GM19452 (cell line): ENCODE data around the gene CALM1.

Source experiments
- ATAC-seq: cut with Tn5 transposase; IDR thresholded peaks from one replicate; pipeline ENCODE4 v1.9.1; 2021; ENCODE audit not compliant: unreplicated experiment

CALM1 gene

DNA sequence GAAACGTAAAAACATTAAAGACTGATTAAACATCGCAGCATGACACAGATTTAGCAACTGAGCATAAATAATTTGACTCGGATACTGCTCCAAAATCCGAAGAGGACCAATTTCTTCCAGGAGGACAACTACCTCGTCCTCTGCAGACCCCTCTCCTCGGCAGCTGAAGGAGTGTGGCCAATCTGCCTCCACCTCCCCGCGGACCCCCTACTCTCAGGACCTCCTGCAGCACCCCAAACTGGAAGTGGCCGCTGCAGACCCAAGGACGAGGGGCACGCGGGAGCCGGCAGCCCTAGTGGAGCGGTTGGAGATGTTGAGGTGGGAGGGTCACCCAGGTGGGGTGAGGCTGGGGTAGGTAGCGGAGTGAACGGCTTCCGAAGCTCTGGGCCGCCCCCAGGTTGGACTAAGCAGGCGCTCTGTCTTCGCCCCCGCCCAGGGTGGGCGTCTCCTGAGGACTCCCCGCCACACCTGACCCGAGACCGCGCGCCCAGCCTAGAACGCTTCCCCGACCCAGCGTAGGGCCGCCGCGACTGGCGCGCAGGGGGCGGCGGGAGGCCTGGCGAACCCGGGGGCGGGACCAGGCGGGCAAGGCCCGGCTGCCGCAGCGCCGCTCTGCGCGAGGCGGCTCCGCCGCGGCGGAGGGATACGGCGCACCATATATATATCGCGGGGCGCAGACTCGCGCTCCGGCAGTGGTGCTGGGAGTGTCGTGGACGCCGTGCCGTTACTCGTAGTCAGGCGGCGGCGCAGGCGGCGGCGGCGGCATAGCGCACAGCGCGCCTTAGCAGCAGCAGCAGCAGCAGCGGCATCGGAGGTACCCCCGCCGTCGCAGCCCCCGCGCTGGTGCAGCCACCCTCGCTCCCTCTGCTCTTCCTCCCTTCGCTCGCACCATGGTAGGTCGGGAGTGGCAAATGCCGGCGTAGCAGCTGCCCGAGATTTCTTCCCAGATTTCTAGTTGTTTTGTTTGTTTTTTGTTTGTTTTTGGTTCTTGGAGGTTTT is at the start of gene CALM1:
CALM1 (plus strand) TSS at position 689 of the 999 bp plus-strand sequence; CDS start at position 891, 202 bp downstream.
- peak; percentile 65 for ATAC-seq

DNA sequence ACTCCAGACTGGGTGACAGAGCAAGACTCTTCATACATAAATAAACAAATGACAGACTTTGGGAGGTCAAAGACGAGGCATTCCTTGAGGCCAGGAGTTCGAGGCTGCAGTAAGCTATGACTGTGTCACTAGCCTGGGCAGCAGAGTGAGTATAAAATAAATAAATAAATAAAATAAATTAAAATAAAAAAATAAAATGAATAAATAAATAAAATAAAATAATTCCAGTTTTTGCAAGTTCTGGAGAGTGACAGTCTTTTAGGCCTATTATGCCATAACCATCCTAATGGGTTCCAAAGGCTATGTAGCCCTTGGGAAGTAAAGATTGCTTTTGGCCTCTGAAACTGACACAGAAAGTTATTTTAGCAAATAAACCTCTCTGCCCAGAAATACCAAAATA is 48.6 kb upstream of the CALM1 start:
- no peak for ATAC-seq

DNA sequence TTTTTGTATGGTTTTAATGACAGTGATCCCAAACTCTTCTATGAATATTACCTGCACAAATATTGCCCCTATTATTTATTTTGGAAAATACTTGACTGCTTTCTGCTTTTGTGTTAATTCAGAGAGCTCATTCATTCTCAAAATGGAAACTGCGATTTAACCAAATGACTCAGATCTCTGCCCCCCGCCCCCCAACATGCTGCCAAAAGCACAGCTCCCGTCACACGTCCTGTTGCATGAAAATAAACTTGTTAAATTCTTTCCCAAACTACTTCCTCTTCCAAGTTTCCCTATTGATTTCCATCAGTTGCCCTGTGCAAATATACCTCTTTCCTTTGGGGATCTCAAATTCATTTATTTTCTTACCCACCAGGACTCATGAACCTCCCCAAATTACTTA is 47.1 kb upstream of the CALM1 start:
- ATAC-seq: no peak

DNA sequence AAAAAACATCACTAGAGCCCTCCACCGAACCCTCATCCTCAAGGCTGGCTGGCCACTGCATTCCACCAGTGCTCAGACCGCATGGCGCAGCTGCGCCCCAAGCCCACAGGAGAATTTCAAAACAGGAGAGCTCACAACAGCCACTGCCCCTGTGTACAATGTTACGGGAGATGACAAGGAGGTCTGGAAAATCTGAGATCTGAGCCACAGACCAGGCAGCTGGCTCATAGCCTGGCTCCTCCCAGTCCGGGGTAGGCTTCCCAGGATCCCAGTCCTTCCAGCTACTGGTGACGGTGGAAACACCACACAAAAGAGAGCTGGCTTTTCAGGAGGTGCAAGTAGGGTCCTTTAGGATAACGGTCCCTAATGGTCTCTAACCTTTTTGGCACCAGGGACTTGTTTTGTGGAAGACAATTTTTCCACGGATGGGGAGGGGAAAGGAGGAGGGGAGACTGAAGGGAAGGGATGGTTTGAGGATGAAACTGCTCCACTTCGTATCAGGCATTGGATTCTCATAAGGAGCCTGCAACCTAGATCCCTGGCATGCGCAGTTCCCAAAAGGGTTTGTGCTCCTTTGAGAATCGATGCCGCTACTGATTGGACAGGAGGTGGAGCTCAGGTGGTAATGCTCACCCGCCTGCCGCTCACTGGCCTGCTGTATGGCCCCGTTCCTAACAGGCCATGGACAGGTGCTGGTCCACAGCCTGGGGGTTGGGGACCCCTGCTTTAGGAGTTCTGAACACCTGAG is 42.1 kb upstream of the CALM1 start:
- no peak for ATAC-seq

DNA sequence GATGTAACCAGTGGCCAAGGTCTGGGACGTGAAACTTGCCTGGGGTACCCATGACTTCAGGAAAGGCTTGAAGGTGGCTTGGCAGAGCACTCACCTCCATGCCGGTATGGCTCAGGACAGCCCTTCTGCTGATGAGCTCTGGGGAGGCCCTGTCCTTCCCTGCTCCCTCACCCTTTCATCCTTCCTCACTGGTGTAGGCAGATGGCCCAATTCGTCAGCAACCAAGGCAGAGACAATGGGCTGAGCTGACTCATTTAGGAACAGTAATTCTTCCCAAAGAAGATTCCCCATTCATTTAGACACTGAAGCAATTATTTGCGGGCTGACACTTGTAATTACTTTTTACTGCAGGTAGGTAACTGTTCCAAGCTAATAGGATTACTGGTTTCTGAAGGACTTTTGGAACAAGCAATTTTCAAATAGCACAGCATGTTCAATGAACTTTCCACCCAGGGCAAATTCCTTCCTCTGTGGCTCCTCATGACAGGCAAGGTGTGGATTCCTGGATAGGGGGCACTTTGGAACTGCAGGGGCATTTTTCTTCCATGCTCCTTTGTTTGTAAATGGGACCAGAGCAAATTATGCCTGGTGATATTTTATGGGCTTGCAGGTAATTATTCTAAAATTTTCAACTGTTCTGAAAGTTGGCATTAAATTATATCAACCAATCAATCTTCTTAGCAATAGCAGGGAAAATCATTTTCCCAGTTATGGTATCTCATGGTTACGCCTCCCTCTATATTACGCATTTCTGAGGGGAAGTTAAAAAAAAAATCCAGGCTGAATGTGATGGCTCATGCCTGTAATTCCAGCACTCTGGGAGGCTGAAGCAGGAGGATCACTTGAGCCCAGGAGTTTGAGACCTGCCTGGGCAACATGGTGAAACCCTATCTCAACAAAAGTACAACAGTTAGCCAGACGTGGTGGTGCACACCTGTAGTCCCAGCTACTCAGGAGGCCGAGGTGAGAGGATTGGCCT is 41.0 kb upstream of the CALM1 start:
- ATAC-seq: no peak

DNA sequence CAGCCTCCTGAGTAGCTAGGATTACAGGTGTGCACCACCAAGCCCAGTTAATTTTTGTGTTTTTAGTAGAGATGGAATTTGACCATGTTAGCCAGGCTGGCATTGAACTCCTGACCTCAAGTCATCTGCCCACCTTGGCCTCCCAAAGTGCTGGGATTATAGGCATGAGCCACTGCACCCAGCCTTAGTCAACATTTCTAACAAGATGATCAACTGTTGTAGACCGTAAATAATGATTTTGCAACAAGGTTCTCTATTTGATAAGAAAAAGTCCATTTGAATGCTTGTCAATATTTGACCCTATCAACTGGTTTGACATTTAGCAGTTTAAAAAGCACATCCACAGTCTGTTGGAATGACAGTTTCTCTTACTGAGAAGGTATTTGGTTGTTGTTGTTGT is 39.9 kb upstream of the CALM1 start:
- no peak for ATAC-seq

DNA sequence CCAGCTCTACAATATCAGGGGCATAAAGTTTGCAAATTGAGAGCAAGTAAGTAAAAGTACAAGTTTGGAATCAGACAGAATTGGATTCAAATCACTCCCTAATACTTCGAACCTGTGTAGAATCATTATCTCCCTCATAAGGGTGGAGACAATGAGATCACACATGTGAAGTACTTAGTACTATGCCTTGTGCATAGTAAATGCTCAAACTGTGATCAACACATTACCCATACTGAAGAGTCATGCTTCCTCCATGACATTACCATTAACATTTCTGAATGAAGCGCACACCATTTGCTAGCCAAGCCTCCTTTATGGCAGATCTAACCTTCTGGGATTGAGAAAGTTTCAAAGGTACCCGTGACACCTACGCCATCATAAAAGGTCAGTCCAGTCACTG is 38.5 kb upstream of the CALM1 start:
- ATAC-seq: no peak

DNA sequence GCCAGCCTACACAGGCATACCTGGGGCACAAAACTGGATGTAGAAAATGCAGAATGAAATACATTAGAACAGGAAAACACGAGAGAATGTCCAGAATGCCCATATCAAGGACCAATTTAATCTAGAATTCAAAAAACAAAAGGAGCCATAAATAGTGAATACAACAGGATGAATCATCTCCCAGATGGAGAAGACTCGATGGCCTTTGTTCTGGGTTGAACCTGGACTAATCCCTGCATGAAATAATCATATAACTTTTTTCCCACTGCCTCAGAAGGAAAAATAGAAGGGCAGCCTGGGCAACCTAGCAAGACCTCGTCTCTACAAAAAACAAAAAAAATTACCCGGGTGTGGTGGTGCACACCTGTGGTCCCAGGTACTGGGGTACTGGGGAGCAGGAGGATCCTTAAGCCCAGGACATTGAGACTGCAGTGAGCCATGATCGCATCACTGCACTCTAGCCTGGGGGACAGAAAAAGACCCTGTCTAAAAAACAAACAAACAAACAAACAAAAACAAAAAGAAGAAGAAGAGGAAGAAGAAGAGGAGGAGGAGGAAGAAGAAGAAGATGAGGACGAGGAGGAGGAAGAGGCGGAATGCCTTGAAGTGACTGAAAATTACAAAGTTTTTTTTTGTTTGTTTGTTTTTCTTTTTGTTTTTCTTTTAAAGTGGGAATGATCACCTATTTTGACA is 34.8 kb upstream of the CALM1 start:
- ATAC-seq: no peak

DNA sequence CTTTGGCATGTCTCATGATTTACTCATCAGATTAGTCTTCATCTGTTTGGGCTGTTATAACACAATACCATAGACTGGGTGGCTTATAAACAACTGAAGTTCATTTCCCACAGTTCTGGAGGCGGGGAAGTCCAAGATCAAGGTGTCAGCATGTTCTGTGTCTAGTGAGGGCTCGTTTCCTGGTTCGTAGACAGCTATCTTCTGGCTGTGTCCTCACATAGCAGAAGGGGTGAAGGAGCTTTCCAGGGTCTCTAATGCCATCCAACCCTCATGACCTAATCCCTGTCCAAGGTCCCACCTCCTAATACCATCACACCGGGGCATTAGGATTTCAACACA is 34.3 kb upstream of the CALM1 start:
- no peak for ATAC-seq

DNA sequence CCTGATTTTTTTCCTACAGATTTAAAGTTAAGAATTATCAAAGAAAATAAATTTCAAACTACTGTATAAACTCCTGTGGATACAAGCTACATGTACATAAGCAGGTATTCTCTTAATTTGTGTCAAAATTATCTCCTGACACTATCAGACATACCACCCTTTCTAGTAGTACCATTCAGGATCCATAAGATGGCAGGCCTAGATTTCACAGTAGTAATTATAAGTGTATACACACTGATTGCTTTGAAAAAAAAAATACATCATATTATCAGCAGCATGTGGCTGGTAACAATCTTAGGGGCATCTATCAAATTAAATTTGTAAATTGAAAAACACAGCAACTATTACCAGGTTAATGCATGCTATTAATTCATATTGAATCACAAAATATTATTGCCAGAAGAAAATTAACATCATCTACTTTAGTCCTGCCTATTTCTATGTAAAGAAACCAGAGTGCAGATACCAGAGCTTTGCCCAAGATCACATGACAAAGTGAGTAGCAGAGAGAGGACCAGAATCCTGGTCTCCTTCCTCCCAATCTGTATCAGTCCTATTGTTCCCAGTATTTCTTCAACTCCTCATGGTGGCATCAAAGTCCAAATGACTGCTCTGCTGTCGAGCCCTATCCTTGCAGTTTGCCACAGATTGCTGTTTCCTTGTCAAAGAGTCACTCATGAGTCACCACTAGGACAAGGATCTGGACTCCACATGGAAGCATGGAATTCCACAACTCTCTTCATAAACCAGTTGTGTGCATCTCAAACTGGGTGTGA is 27.7 kb upstream of the CALM1 start:
- no peak for ATAC-seq

DNA sequence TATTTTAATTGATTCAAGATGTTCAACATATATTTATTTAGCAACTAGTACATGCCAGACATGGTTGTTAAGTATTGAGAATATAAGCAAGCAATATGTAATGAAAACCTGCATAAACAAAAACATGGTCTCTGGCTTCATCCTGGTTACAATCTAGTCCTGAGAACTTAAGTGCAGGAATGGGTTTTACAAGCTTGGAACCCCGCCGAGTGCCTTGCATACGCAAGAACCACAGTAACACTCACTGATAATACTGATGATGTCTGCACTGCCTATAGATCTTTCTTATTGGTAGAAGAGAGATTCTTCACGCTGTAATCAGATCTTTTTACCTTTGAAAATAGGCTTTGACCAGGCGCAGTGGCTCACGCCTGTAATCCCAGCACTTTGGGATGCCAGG is 22.9 kb upstream of the CALM1 start:
- ATAC-seq: no peak

DNA sequence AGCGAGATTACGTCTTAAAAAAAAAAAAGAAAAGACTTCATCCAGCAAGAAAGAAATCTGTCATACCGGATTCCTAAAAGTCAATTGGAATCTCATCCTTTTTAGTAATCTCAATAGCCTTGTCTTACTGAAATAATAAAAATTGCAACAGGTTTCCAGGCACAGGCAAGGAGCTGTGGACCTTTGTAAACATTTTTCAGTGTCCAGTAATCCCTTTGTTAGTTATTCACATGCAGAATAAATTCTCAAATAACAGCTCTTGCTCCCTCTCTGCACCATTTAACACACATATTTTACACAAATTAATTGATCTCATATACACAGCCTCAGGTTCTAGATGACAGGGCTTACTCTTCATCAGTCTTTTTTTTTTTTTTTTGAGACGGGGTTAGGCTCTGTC is 22.0 kb upstream of the CALM1 start:
- no peak for ATAC-seq

DNA sequence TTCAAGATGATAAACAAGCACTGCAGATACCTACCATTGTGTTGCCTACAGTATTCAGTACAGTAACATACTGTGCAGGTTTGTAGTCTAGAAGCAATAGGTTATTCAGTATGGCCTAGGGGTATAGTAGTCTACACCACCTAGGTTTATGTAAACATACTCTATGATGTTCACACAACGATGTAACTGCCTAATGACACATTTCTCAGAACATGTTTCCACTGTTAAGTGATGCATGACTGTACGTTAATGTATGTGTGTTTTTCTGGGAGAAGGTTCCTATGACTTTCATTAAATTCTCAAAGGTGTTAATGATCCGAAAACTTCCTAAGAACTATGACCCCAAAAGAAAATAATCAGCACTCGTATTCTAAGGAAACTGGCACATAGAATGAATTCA is 20.9 kb upstream of the CALM1 start:
- ATAC-seq: no peak

DNA sequence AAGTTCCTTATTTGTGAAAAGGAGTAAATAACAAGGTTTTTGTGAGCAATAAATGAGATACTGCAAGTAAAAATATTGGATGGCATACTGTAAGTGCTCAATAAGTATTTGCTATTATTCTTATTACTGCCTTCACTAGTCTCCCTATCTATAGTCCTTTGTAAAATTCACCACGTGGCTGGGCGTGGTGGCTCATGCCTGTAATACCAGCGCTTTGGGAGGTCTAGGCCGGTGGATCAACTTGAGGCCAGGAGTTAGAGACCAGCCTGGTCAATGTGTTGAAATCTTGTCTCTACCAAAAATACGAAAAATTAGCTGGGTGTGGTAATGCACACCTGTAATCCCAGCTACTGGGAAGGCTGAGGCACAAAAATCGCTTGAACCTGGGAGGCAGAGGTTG is 18.6 kb upstream of the CALM1 start:
- ATAC-seq: no peak

DNA sequence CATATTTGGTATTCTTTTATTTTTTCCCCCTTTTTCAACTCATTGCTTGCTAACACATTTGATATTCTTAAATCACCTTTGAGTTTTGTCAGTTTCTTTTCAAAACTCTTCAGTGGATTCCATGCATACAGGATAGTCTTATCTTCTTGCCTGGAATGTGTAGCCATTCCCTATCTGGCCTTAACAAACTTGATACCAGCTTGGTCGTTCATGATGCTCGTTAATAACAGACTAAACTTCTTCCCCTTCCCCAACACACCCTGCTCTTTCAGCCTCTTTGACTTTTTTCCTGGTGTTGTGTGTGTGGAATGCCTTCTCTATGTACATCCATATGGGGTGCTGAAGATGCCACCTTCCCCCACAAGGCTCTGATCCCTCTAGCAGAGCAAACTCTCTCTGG is 17.7 kb upstream of the CALM1 start:
- ATAC-seq: no peak

DNA sequence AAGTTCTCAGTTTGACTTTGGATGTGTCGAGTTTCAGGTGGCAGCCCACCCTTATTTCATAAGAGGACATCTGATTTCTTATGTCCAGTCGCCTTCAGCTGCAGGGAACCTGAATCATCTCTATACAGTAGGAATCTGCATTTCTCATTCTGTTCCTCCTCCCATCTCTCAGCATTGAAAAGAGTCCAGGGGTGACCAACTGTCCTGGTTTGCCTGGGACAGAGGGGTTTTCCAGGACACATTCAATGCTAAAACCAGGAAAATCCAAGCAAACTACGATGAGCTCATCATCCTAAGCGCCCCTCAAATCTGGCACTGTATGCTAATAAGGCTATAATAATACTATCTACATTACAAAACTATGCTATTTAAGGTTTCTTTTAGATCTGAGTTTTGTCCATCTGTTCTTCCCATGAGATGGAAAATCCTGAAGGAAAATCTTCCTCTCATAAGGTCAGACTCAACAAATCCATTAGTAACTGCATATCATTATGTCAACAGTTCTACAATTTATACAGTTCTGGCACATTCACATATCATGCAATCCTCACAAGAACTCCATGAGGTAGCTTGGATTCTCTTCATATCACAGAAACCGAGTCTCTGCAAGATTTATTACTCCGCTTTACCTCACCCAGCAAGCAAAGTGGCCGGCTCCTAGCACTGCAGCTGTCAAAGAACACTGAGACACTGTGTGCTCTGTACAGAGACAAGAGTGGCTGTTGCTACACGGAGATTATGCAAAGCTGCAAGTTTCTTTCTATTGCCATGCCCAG is 15.6 kb upstream of the CALM1 start:
- no peak for ATAC-seq

DNA sequence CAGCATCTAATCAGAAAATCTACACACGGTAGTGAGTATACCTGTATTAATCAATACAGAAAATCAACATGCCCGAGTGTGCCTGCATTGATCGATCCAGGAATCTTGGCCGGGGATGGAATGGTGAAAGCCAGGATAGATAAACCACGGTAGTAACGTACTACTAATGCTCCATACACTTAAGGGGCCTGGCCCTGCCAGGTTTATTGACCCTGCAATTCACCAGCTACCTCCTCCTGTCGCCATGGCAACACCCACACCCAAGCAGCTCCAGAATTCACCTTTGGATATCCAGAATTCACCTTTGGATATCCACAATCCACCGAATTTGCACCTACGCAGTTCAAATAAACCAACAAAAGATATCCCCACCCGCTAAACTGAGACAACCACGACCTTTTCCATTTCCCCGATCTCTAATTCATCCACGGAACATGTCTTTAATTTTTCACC is 14.8 kb upstream of the CALM1 start:
- ATAC-seq: no peak

DNA sequence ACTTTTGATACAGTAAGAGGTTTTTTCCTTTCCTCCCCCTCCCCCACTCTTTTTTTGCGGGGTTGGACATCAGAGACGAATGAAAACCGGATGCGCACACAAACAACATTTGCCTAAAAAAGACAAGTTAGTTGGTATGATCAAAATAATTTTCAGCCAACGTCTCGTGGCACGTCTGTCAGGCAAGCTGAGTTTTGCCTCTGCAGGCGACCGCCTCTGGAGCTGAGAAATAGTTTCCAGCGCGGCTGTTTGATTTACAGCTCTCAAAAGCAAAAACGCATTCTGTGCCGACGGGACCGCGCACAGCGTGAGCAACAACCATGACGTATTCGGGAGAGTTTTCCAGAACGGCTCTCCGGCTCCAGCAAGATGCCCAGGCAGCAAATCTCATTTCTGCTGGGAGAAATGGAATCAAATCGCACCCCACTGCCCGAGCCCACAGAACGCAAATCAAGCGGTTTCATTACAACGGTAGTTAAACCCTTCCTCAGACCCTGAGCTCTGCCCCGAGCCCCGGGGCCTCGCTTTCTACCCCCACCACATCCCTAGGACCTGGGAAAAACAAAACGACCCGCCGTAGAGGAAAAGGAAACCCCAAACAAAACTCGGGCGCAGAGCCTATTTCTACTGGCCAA is 14.2 kb upstream of the CALM1 start:
- peak; percentile 19 for ATAC-seq
